Duodenal mucosa (tissue), 2 donors: ENCODE results near the gene KRT78.
"Not testable (repeated sequence)": the region's sequence is repeated elsewhere in the genome, so short reads cannot be mapped to it uniquely, and the experiment has no call there.

Source experiments
- H3K27ac ChIP-seq: one replicate; pipeline ENCODE4 v1.7.0; 2013; ENCODE audit warnings: low read depth, low read length
- H3K27me3 ChIP-seq, 2 donors: one replicate each; pipeline ENCODE4 v1.7.0; 2013; ENCODE audit warnings: low read length in 2 of 2, control low read depth in 1 of 2; ENCODE audit not compliant: insufficient read depth in 2 of 2, control insufficient read depth in 1 of 2
- H3K36me3 ChIP-seq, 2 donors: one replicate each; pipeline ENCODE4 v1.7.0; 2013; ENCODE audit warnings: low read length in 2 of 2, control low read depth in 1 of 2; ENCODE audit not compliant: insufficient read depth in 2 of 2, control insufficient read depth in 1 of 2
- H3K4me1 ChIP-seq, 2 donors: one replicate each; pipeline ENCODE4 v1.7.0; 2013; ENCODE audit warnings: low read length in 2 of 2, control low read depth in 1 of 2; ENCODE audit not compliant: insufficient read depth in 2 of 2, control insufficient read depth in 1 of 2
- H3K4me3 ChIP-seq, 2 donors: one replicate each; pipeline ENCODE4 v1.7.0; 2013; ENCODE audit warnings: low read length in 2 of 2, low read depth in 1 of 2
- H3K9ac ChIP-seq, 2 donors: one replicate each; pipeline ENCODE4 v1.7.0; 2013; ENCODE audit warnings: low read length in 2 of 2, low read depth in 1 of 2
- H3K9me3 ChIP-seq, 2 donors: one replicate each; pipeline ENCODE4 v1.7.0; 2013; ENCODE audit warnings: low read length in 2 of 2, control low read depth in 1 of 2; ENCODE audit not compliant: control insufficient read depth in 1 of 2

KRT78 gene

DNA sequence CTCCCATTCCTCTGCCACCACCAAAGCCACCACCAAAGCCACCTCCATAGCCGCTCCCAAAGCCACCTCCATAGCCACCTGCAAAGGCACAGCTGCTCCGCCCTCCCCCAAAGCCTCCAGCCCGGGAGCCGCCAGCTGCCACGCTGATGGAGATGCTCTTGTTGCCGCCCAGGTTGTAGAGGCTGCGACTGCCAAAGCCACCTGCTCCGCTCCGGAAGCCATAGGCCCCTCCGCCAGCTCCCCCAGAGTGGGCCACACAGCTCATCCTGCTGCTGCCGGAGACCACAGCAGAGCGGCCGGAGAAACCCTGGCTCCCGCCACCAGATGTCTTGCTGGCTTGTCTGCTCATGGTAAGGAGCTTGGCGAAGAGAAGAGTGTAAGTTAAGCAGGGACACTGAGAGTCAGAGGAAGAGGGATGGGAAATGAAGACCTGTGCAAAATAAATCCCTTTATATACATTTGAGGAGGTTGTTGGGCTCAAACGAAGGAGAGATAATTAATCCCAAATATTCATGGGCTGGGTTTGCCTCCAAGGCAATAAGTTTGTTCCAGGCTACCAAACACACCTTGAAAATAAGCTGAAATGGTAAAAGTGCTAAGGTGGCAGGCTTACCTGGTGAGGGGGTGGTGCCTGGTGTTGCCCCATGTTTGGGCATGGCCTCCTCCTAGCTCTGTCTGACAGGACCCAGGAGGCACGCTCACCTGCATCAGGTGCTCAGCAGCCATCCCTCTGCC, 52.9 kb downstream of the KRT78 start, which contains the start of gene KRT3:
TSS of gene KRT3 (minus strand) at position 424 of the 735 bp plus-strand sequence. CDS start at position 349, 75 bp downstream.
- H3K9ac ChIP-seq: no peak within 1 kb of the TSS
- H3K4me3 ChIP-seq: no peak within 1 kb of the TSS
- no peaks in the 10 kb centered on the region for H3K9me3 ChIP-seq
- peaks cover 5 to 9% of the 10 kb centered on the region in 2 donors for H3K27me3 ChIP-seq
- H3K36me3 ChIP-seq: no peaks in the 10 kb centered on the region
- no peak within 1 kb of the TSS for H3K27ac ChIP-seq
- H3K4me1 ChIP-seq: no peaks in the 10 kb centered on the region

- not testable (repeated sequence) for H3K9ac ChIP-seq, H3K4me1 ChIP-seq, H3K9me3 ChIP-seq
Measured at GRCh38 chr12:52795332-52795674, 53.5 kb downstream of the KRT78 start.

GRCh38 chr12:52794479-52795331, 54.1 kb downstream of the KRT78 start:
- Histone ChIP-seq H3K9me3 (no peaks in the 10 kb centered on the region), H3K27ac (no peak overlapping the region), H3K27me3 (peaks cover 9 to 12% of the 10 kb centered on the region in 2 donors), H3K9ac (no peak overlapping the region), H3K4me3 (no peak overlapping the region), H3K4me1 (peaks cover 0 to 3% of the 10 kb centered on the region in 2 donors), H3K36me3 (no peaks in the 10 kb centered on the region)

More at GRCh38 chr12:52795332-52795674, 53.5 kb downstream of the KRT78 start:
- not testable (repeated sequence) for H3K27me3 ChIP-seq, H3K27ac ChIP-seq, H3K4me3 ChIP-seq, H3K36me3 ChIP-seq

- peaks cover 9 to 12% of the 10 kb centered on the region in 2 donors for H3K27me3 ChIP-seq
- H3K27ac ChIP-seq: no peak overlapping the region
- peaks cover 8 to 19% of the 10 kb centered on the region in 2 donors for H3K4me1 ChIP-seq
- H3K36me3 ChIP-seq: no peaks in the 10 kb centered on the region
- no peaks in the 10 kb centered on the region for H3K9me3 ChIP-seq
- H3K4me3 ChIP-seq: no peak overlapping the region
- H3K9ac ChIP-seq: no peak overlapping the region
Measured at GRCh38 chr12:52792185-52793029, 56.4 kb downstream of the KRT78 start.

DNA sequence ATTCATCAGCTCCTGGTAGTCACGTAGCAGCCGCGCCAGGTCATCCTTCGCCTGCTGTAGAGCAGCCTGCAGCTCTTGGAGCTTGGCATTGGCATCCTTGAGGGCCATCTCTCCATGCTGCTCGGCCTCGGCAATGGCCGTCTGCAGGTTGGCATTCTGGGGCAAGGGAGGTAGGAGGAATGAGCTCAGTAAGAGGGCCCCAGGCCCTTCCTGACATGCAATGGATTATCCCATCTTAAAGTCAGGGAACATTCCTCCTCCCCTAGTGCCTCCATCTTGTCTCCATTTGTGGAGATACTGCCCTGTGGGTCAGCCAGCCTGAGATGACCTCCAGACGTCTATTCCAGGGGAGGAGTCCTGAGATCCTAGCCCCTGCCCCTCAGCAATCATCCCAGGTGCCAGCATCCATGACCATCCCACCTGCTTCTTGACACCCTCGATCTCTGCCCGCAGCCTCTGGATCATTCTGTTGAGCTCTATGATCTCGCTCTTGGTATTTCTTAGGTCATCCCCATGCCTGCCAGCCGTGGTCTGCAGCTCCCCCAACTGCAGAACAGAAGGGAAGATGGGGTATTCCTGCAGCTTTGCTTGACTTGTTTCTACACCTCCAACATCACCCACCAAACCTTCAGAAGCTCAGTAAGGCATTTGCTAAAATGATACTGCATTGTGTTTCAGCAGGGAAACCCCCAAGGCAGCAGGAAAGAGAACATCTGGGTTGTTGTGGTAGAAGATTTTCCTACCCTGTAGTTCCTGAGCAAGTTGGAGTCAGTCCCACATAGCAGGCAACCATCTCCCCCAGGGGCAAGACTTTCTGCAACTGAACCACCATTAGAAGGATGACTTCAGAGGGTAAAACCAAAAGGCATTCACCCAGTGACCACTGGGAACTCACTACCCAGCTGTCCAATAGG, 57.3 kb downstream of the KRT78 start:
- peaks cover 9 to 21% of the 10 kb centered on the region in 2 donors for H3K4me1 ChIP-seq
- no peaks in the 10 kb centered on the region for H3K9me3 ChIP-seq
- no peak overlapping the region for H3K9ac ChIP-seq
- no peak overlapping the region for H3K4me3 ChIP-seq
- no peak overlapping the region for H3K27ac ChIP-seq
- H3K27me3 ChIP-seq: peaks cover 9 to 12% of the 10 kb centered on the region in 2 donors
- no peaks in the 10 kb centered on the region for H3K36me3 ChIP-seq

DNA sequence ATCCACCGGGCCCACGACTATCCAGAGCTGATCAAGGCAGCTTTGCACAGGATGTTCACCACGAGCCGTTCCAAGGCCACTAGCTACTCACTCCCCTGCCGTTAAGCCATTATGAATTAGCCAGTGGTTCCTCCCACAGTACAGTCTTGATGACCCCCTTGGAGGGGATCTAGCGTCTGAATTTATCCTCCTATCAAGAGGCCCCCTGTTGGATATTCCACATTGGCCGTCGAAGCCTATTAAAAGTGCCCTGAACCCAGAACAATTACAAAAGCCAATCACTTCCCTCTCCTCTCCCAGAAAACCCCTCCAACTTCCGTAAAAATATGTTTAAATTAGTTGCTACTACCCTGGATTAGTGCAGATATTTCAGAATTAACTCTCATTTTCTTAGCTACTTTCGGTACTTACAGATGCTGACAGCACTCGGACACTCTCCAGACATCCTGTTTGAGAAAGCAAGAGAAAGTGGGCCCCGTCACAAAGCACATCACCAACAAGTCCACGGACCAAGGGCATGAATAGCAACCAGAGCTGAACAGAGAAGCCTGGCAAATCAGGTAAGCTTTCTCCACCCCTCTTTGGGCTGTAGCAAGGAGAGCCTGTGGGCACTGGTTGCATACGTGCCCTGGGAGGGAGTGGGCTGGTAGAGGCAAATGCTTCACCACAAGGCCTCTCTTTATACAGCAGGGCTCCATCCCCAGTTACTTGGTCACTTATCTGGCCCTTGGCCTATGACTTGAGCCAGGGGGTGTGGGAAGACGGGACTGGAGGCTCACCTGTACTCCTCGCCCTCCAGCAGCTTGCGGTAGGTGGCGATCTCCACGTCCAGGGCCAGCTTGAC, 58.1 kb downstream of the KRT78 start:
- Histone ChIP-seq H3K27ac (no peak overlapping the region), H3K4me3 (peak overlapping the region in 1 of 2 donors; percentile 36), H3K9ac (no peak overlapping the region), H3K36me3 (no peaks in the 10 kb centered on the region), H3K27me3 (peaks cover 9 to 12% of the 10 kb centered on the region in 2 donors), H3K4me1 (peaks cover 9 to 21% of the 10 kb centered on the region in 2 donors), H3K9me3 (no peaks in the 10 kb centered on the region)

DNA sequence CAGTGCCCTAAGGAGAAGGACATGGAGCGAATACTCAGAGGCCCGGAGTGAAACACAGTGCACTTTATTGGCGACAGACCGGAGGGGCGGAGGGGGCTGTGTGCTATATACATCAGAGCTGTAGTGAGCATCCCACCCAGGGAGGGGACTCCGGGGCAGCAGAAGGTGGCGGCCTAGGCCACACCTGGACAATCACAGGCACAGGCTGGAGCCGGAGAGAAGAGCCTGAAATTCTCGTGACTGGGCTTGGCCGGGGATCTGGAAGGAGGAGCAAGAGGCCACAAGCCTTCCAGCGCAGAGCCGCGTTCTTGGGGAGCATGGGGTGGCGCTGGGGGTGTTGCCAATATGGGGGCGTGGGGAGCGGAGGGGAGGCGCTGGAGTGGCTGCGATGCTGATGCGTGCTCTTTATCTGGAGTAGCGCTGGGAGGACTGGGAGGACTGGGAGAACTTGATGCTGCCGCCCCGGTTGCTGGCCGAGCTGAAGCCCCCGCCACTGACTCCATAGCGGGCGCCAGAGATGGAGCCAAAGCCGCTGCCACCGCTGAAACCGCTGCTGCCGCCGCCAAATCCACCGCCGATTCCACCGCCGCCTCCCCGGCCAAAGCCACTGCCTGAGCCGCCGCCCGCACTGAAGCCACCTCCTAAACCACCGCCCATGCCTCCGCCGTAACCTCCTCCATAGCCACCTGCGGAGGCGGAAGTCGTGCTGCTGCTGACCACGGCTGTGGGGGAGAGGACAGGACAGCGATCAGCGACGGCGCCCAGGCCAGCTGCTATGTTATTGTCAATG, 59.0 kb downstream of the KRT78 start:
- Histone ChIP-seq H3K9ac (no peak overlapping the region), H3K27ac (no peak overlapping the region), H3K36me3 (no peaks in the 10 kb centered on the region), H3K27me3 (peaks cover 9 to 12% of the 10 kb centered on the region in 2 donors), H3K4me1 (peaks cover 9 to 21% of the 10 kb centered on the region in 2 donors), H3K9me3 (no peaks in the 10 kb centered on the region), H3K4me3 (peak overlapping the region in 1 of 2 donors; percentile 36)

DNA sequence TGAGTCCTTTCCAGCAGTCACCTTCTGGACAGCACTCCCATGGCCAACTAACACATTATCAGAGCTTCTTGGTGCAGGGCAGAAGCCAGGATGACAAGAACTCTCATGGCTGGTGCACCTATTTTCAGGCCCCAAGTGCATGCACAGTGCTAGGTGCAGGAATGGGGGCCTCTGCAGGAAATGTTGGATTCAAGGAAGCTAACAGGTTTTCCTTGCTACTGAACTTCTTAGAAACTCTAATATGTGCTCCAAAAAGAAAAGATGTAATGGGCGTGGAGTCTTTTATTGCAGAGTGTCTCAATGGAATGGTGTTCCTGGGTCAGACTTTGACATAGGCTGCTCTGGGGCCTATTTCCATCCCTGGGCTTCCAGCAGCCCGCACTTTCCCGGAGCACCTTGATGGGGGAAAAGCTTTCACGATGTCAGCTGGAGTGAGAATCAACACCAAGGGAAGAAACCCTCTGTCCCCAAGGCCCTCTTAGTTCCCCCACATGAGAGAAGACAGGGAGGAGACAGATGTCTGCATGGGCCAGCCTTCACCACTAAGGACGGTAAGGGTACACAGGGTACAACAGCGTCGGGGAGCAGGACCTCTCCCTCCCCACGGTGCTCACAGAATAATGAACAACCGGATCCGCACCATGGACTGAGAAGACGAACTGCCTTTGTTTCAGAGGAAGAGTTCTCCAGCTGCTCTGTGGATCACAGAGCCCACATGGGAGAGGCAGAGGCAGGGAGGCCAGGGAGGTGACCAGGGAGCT, 59.7 kb downstream of the KRT78 start:
- H3K36me3 ChIP-seq: no peaks in the 10 kb centered on the region
- no peak overlapping the region for H3K9ac ChIP-seq
- H3K9me3 ChIP-seq: no peaks in the 10 kb centered on the region
- peaks cover 4 to 12% of the 10 kb centered on the region in 2 donors for H3K27me3 ChIP-seq
- no peak overlapping the region for H3K27ac ChIP-seq
- H3K4me3 ChIP-seq: no peak overlapping the region
- peaks cover 9 to 21% of the 10 kb centered on the region in 2 donors for H3K4me1 ChIP-seq
